Caco-2 (cell line): Measurements from ENCODE around the gene ATXN1. TPM values are rescaled to one million over a fixed set of nuclear protein-coding genes. Genes with fewer than 3 reads are reported as not detected.

ENCODE experiments used
- BruUV-seq: library from RNA; stranded (reverse); fragments of 400-500 nt; replicated peaks from 2 replicates; lab custom pipeline; 2021; lab: Mats Ljungman, UMichigan
- CTCF ChIA-PET: fragments of 300-600 bp; sonication (Branson Sonifier 250); formaldehyde crosslinking; loops from one replicate; lab custom pipeline; 2022; ENCODE audit warnings: antibody characterized with exemption; lab: Charles Lee
- POLR2A ChIA-PET: fragments of 300-600 bp; sonication (Branson Sonifier 250); formaldehyde crosslinking; loops from one replicate; lab custom pipeline; 2022; ENCODE audit warnings: antibody characterized with exemption; lab: Charles Lee
- DNase-seq, 2 experiments: peaks; one replicate each; pipeline versions ENCODE4 v3.0.0 to v3.0.0-alpha.2; 2020 to 2022
- H3K27me3 ChIP-seq: replicated peaks from 2 replicates; pipeline ENCODE4 v1.6.0; 2011; ENCODE audit warnings: low read length; ENCODE audit not compliant: control insufficient read depth, insufficient read depth
- H3K36me3 ChIP-seq: 2 replicates; pipeline ENCODE4 v1.5.1; 2011; ENCODE audit warnings: low read length; ENCODE audit not compliant: control insufficient read depth, insufficient read depth
- H3K4me1 ChIP-seq: fragments of 250-450 bp; sonication (Bioruptor Pico); 2 replicates; pipeline ENCODE4 v1.5.1; 2020; ENCODE audit warnings: mild to moderate bottlenecking
- H3K4me3 ChIP-seq: 2 replicates; pipeline ENCODE4 v1.5.1; 2011; ENCODE audit warnings: low read depth, mild to moderate bottlenecking, control low read depth, low read length
- H3K9me3 ChIP-seq: fragments of 250-450 bp; sonication (Bioruptor Pico); 2 replicates; pipeline ENCODE4 v1.5.1; 2020; ENCODE audit warnings: mild to moderate bottlenecking, moderate library complexity
- H3K27ac Mint-ChIP-seq: one replicate; pipeline ENCODE4 v1.8.0; 2022; ENCODE audit warnings: mixed read lengths; ENCODE audit not compliant: unreplicated experiment
- H3K27me3 Mint-ChIP-seq: one replicate; pipeline ENCODE4 v1.8.0; 2022; ENCODE audit warnings: mixed read lengths; ENCODE audit not compliant: insufficient read depth, unreplicated experiment
- H3K36me3 Mint-ChIP-seq: one replicate; pipeline ENCODE4 v1.8.0; 2022; ENCODE audit warnings: mild to moderate bottlenecking, mixed read lengths; ENCODE audit not compliant: insufficient read depth, unreplicated experiment
- H3K4me1 Mint-ChIP-seq: one replicate; pipeline ENCODE4 v1.8.0; 2022; ENCODE audit warnings: low read depth, mixed read lengths; ENCODE audit not compliant: unreplicated experiment
- H3K4me3 Mint-ChIP-seq: one replicate; pipeline ENCODE4 v1.8.0; 2022; ENCODE audit warnings: mild to moderate bottlenecking, moderate library complexity, mixed read lengths; ENCODE audit not compliant: unreplicated experiment
- H3K9me3 Mint-ChIP-seq: one replicate; pipeline ENCODE4 v1.8.0; 2022; ENCODE audit warnings: mixed read lengths; ENCODE audit not compliant: unreplicated experiment
- intact Hi-C: fragments of 100-400 bp; cut with micrococcal nuclease; formaldehyde crosslinking; loops from one replicate; pipeline ENCODE4 v1.10.0; 2022; ENCODE audit not compliant: unreplicated experiment
- total RNA-seq: library from RNA; stranded (reverse); gene quantifications from 2 replicates; pipeline ENCODE4 v1.2.3, GENCODE V29; 2022
- TF ChIP-seq, protein P1 (sequence below), 2 experiments: fragments of 200-600 bp in 1 of 2; IDR thresholded peaks; 1 replicate in 1 of 2; 2 replicates in 1 of 2; pipeline versions ENCODE4 v1.5.1 to v1.8.0; 2011 to 2022; ENCODE audit warnings: antibody characterized with exemption in 1 of 2, control low read depth in 1 of 2, inconsistent platforms in 1 of 2, low read depth in 1 of 2, low read length in 1 of 2, mild to moderate bottlenecking in 1 of 2, moderate library complexity in 1 of 2; ENCODE audit not compliant: insufficient read depth in 1 of 2, severe bottlenecking in 1 of 2, unreplicated experiment in 1 of 2

Gene ATXN1
- total RNA-seq, 1 experiment from 2014 or later = 14.2 TPM

DNA sequence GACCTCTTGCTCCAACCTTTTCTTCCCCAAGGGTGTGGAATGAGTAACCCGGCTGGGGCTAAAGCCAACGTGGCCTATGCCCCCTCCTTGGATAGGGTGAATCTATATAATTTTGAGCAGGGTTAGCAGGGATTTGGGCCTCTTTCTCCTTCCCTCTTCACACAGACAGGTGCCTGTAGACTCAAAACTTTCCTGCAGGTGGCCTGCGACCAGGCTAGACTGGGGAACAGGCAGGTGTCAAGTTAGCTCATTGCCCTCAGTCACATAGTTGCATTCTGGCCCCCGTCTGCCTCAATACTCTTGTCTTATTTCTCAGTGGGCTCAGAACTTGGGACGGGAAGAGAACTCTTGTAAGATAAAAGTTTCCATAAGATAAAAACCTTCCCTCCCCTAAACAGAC, 243.0 kb downstream of the ATXN1 start:
- DNase-seq = no peak
- BruUV-seq = no TSS peak
- Histone ChIP-seq H3K36me3 (no peaks in the 10 kb centered on the region), H3K4me3 (no peak overlapping the region), H3K27me3 (no peaks in the 10 kb centered on the region), H3K4me1 (no peaks in the 10 kb centered on the region), H3K9me3 (no peaks in the 10 kb centered on the region)
- POLR2A ChIA-PET = no interaction called here
- CTCF ChIA-PET = interaction anchor here (0.5 to 1.3 kb wide), 3 partner anchors 29 to 245 kb away, joined by 3 to 4 read pairs (median 4); no protein-coding TSS in a partner anchor
- Mint-ChIP-seq H3K27ac (no peak overlapping the region), H3K36me3 (no peaks in the 10 kb centered on the region), H3K9me3 (no peaks in the 10 kb centered on the region), H3K4me3 (no peak overlapping the region), H3K27me3 (no peaks in the 10 kb centered on the region), H3K4me1 (peaks cover 12% of the 10 kb centered on the region)
- intact Hi-C loops = no loop called here
- TF ChIP-seq, protein P1, sequence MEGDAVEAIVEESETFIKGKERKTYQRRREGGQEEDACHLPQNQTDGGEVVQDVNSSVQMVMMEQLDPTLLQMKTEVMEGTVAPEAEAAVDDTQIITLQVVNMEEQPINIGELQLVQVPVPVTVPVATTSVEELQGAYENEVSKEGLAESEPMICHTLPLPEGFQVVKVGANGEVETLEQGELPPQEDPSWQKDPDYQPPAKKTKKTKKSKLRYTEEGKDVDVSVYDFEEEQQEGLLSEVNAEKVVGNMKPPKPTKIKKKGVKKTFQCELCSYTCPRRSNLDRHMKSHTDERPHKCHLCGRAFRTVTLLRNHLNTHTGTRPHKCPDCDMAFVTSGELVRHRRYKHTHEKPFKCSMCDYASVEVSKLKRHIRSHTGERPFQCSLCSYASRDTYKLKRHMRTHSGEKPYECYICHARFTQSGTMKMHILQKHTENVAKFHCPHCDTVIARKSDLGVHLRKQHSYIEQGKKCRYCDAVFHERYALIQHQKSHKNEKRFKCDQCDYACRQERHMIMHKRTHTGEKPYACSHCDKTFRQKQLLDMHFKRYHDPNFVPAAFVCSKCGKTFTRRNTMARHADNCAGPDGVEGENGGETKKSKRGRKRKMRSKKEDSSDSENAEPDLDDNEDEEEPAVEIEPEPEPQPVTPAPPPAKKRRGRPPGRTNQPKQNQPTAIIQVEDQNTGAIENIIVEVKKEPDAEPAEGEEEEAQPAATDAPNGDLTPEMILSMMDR (IDR thresholded peaks at IDR 0.05; ENCODE audit: insufficient read depth in 1 of 2, low read depth in 1 of 2, low read length in 1 of 2, severe bottlenecking in 1 of 2, unreplicated experiment in 1 of 2) = peak in 1 of 2 experiments; percentile 6

DNA sequence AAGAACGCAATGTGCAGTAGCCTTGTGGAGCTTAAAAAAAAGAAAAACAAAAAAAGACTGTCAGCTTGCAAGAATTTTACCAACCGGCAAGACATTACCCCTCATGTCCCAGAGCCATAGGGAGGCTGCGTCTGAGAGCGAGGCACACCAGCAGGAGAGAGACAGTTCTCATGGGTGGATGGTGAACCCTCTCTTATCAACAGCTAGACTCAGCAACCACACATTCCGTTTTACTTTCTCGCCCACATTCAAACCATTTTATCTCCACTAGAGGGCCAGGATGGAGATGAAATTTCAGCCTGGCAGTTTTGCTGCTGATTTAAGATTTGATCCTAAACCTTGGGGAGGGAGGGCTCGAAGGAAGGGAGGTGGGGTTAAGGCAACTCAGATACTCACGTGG, 247.0 kb downstream of the ATXN1 start:
- Mint-ChIP-seq H3K4me1 (peaks cover 12% of the 10 kb centered on the region), H3K36me3 (no peaks in the 10 kb centered on the region), H3K4me3 (no peak overlapping the region), H3K27me3 (no peaks in the 10 kb centered on the region), H3K27ac (no peak overlapping the region), H3K9me3 (no peaks in the 10 kb centered on the region)
- H3K36me3 ChIP-seq = no peaks in the 10 kb centered on the region
- peak in 1 of 2 experiments; percentile 36 for DNase-seq
- intact Hi-C loops = loop anchor here (1.0 to 5.0 kb wide), 2 partner anchors 247 to 453 kb away; partner anchors contain the start of gene ATXN1
- POLR2A ChIA-PET = interaction anchor here (0.6 kb wide), 1 partner anchor 138 kb away, joined by 3 read pairs; no protein-coding TSS in a partner anchor
- BruUV-seq = no TSS peak
- CTCF ChIA-PET = interaction anchor here (0.9 to 1.3 kb wide), 3 partner anchors 249 to 257 kb away, joined by 4 to 11 read pairs (median 8); no protein-coding TSS in a partner anchor
- H3K4me1 ChIP-seq = no peaks in the 10 kb centered on the region
- H3K27me3 ChIP-seq = no peaks in the 10 kb centered on the region
- TF ChIP-seq, protein P1 (IDR thresholded peaks at IDR 0.05; ENCODE audit: insufficient read depth in 1 of 2, low read depth in 1 of 2, low read length in 1 of 2, severe bottlenecking in 1 of 2, unreplicated experiment in 1 of 2) = peak; percentile 40 to 69
- no peaks in the 10 kb centered on the region for H3K9me3 ChIP-seq
- H3K4me3 ChIP-seq = no peak overlapping the region

DNA sequence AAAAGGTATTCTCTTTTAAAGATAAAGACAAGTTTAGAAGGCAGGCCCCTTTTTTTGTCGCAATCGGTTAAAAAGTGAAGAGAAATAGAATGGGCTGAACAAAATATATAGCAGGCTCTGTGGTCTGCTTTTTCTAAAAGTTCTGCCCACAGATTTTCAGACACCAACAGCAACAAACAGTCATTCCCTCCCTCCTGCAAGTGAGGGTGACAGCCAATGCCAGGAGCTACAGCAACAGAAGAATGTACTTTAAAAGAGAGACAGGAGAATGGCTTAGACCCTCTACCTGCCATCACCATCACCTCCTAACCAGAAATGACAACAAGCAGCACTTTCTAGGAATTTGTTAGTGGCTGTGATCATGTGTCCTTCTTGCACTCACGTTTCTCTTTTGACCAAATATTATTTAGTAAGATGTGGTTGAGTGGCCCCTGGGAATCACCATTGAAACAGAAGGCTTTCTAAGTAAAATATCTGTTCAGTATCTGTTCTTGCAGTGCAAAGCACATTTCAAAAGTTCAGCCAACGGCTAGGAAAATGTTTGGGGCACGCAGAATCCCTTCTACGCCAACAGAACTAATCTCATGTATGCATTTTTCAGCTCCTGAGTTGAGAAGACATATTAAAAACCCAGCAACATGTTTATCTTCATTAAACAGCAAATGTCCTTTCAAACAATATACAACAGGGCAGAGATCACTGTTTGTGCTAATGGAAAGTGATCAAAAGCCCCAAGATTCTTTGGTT, 248.5 kb downstream of the ATXN1 start:
- Mint-ChIP-seq H3K4me1 (peaks cover 1% of the 10 kb centered on the region), H3K36me3 (no peaks in the 10 kb centered on the region), H3K27ac (no peak overlapping the region), H3K9me3 (no peaks in the 10 kb centered on the region), H3K4me3 (no peak overlapping the region), H3K27me3 (no peaks in the 10 kb centered on the region)
- TF ChIP-seq, protein P1 (IDR thresholded peaks at IDR 0.05; ENCODE audit: insufficient read depth in 1 of 2, low read depth in 1 of 2, low read length in 1 of 2, severe bottlenecking in 1 of 2, unreplicated experiment in 1 of 2) = no peak
- DNase-seq = no peak
- no peak overlapping the region for H3K4me3 ChIP-seq
- no peaks in the 10 kb centered on the region for H3K4me1 ChIP-seq
- H3K36me3 ChIP-seq = no peaks in the 10 kb centered on the region
- CTCF ChIA-PET = interaction anchor here (0.6 to 1.0 kb wide), 3 partner anchors 85 to 248 kb away, joined by 3 to 12 read pairs (median 5); partner anchors contain the start of gene ATXN1
- POLR2A ChIA-PET = no interaction called here
- no TSS peak for BruUV-seq
- H3K9me3 ChIP-seq = no peaks in the 10 kb centered on the region
- intact Hi-C loops = loop anchor here (5.0 kb wide), 1 partner anchor 455 kb away; no protein-coding TSS in a partner anchor
- H3K27me3 ChIP-seq = no peaks in the 10 kb centered on the region
